Stimulated activated naive B cell treated with anti-CD40 and anti-IgM and Interleukin-4, amounts not matched to agents 10 μg/mL and 1 μg/mL and 100 μg/mL, for 72 hours (primary cell): ENCODE results near the gene SLC35F3.
"Not testable (repeated sequence)": the region's sequence is repeated elsewhere in the genome, so short reads cannot be mapped to it uniquely, and the experiment has no call there.

ENCODE experiments used
- ATAC-seq, 2 donors: fragments of 150-1000 bp; cut with Tn5 transposase; replicated peaks; 2 replicates each; pipeline ENCODE4 v1.10.0; 2021; ENCODE audit warnings: moderate library complexity in 1 of 2
- DNase-seq: peaks from one replicate; pipeline ENCODE4 v3.0.0; 2021
- H3K27ac Mint-ChIP-seq: one replicate; pipeline ENCODE4 v1.8.0; 2022; ENCODE audit warnings: mild to moderate bottlenecking, mixed read lengths
- H3K27me3 Mint-ChIP-seq, 2 donors: one replicate each; pipeline ENCODE4 v1.8.0; 2022; ENCODE audit warnings: mixed read lengths in 2 of 2
- H3K36me3 Mint-ChIP-seq, 2 donors: one replicate each; pipeline ENCODE4 v1.8.0; 2022; ENCODE audit warnings: mixed read lengths in 2 of 2, mild to moderate bottlenecking in 1 of 2
- H3K4me1 Mint-ChIP-seq, 2 donors: one replicate each; pipeline ENCODE4 v1.8.0; 2022; ENCODE audit warnings: mixed read lengths in 2 of 2, mild to moderate bottlenecking in 1 of 2
- H3K4me3 Mint-ChIP-seq, 2 donors: one replicate each; pipeline ENCODE4 v1.8.0; 2022; ENCODE audit warnings: mild to moderate bottlenecking in 2 of 2, mixed read lengths in 2 of 2, moderate library complexity in 1 of 2
- H3K9me3 Mint-ChIP-seq, 2 donors: one replicate each; pipeline ENCODE4 v1.8.0; 2022; ENCODE audit warnings: mixed read lengths in 2 of 2, mild to moderate bottlenecking in 1 of 2

SLC35F3 gene

DNA sequence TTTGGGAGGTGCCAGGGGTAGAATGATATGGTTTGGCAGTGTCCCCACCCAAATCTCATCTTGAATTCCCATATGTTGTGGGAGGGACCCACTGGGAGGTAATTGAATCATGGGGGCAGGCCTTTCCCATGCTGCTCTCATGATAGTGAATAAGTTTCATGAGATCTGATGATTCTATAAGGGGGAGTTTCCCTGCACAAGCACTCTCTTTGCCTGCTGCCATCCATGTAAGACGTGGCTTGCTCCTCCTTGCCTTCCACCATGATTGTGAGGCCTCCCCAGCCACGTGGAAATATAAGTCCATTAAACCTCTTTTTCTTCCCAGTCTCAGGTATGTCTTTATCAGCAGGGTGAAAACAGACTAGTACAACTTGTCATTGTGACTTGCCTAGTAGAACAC is 307.4 kb downstream of the SLC35F3 start:
- Mint-ChIP-seq H3K4me1 (peaks cover 6 to 10% of the 10 kb centered on the region in 2 donors), H3K27me3 (peaks cover 47 to 65% of the 10 kb centered on the region in 2 donors)
- not testable (repeated sequence) for H3K4me3 Mint-ChIP-seq, H3K9me3 Mint-ChIP-seq, DNase-seq, H3K27ac Mint-ChIP-seq, ATAC-seq, H3K36me3 Mint-ChIP-seq

DNA sequence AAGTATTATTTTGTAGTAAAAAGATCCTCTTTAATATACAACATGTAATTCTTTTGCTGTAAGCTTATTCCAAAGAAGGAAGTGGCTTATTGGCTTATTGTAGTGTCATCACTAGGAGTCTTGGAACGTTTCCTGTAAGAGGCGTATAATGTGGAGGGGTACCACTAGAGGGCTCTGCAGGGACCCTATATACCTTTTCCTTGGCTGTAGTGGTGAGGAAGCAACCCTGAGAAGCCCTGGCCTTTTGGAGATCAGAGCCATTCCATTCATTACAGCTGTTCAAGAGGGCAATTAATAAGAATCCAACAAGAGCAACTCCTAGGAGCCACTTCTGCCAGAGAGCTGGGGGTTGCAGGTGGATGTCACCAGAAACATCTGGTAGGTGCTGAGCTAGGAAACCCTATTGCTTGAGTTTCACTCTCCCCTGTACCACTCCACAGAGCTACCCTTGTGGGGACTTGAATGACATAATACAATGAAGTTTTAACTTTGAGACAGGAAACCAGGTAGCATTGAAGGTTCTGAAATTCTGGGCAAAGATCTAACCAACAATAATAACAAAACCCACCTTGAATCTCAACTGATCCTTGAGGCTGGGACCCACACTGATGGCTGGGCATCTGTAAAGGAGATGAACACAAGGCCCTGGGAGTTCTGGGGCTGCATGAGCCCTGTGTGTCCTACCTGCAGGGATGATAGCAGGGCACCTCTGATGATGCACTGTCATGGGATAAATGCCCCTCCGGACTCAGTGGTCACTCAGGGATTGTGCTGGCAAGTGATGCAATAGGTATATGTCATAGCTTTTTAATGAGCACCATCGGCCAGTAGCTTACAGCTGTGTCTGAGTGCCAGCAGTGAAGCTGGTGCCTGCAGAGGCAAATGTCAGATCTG is 308.5 kb downstream of the SLC35F3 start:
- H3K27ac Mint-ChIP-seq = no peak overlapping the region
- peaks cover 49 to 68% of the 10 kb centered on the region in 2 donors for H3K27me3 Mint-ChIP-seq
- no peak overlapping the region for H3K4me3 Mint-ChIP-seq
- peaks cover 3 to 4% of the 10 kb centered on the region in 2 donors for H3K9me3 Mint-ChIP-seq
- DNase-seq (no peak), ATAC-seq (peak; percentile 64 to 69)
- no peaks in the 10 kb centered on the region for H3K36me3 Mint-ChIP-seq
- H3K4me1 Mint-ChIP-seq = peaks cover 6 to 10% of the 10 kb centered on the region in 2 donors

DNA sequence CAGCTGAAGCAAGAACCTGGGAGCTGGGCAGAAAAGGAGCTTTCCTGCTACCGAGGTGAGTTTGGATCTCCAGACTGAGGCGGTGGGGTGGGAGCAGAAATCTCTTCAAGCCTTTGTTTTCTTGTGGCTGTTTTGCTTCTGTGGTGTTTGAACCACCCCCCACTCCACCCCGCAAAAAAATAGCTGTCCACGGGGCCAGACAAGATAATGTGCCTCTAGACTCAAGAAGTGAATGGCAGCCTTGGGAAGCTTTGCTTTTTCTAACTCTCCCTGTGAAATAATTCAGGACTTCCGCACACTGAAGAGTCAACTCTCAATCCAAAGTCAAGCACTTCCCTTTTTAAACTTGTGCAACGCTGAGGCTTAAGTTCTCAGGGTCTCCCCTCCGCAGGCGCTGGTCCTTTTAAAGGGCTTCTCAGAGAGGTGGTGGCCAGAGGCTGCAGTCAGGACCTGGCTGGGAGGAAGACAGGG is 309.2 kb downstream of the SLC35F3 start:
- peaks cover 6 to 10% of the 10 kb centered on the region in 2 donors for H3K4me1 Mint-ChIP-seq
- H3K36me3 Mint-ChIP-seq = no peaks in the 10 kb centered on the region
- H3K4me3 Mint-ChIP-seq = peak overlapping the region; percentile 76 to 84
- DNase-seq = no peak
- no peak overlapping the region for H3K27ac Mint-ChIP-seq
- H3K27me3 Mint-ChIP-seq = peaks cover 49 to 64% of the 10 kb centered on the region in 2 donors
- peak; percentile 30 to 45 for ATAC-seq
- H3K9me3 Mint-ChIP-seq = peaks cover 3 to 4% of the 10 kb centered on the region in 2 donors

DNA sequence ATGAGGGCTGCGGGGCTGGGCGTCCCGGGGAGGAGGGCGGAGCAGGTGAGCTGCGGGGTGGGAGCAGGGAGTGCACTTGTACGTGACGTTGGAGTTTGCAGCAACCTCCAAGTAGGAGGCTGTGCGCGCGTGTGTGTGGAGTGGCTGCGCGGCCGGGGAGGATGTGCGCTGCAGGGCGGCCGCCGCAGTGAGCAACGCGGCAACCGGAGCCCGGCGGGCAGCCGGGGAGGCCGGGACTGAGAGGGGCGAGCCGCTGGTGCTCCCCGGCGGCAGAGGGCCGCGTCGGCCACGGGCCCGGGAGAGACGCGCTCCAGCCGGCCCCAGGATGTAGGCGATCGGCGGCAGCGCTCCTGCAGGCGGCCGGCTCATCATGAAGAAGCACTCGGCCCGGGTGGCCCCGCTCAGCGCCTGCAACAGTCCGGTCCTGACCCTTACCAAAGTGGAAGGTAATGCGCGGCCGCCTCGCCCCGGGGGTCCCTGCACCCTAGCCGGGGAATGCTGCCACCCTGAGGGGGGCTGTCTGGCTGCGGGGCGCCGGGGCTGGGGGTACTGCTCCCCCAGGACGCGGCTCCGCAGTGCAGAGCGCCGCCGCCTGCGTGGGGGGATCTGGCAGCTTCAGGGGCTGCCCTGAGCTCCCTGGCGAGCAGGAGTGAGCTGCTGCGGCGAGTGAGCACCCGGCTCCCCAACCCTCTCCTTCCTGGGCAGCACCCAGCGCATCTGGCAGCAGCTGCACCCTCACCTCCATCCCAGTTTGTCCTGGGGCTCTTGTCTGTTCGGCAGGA is 309.8 kb downstream of the SLC35F3 start:
- no peaks in the 10 kb centered on the region for H3K36me3 Mint-ChIP-seq
- DNase-seq (no peak), ATAC-seq (peak; percentile 57 to 62)
- H3K27me3 Mint-ChIP-seq = peaks cover 48 to 62% of the 10 kb centered on the region in 2 donors
- no peak overlapping the region for H3K27ac Mint-ChIP-seq
- peak overlapping the region; percentile 76 to 84 for H3K4me3 Mint-ChIP-seq
- H3K4me1 Mint-ChIP-seq = peaks cover 6 to 10% of the 10 kb centered on the region in 2 donors
- H3K9me3 Mint-ChIP-seq = peaks cover 3% of the 10 kb centered on the region in 2 donors

DNA sequence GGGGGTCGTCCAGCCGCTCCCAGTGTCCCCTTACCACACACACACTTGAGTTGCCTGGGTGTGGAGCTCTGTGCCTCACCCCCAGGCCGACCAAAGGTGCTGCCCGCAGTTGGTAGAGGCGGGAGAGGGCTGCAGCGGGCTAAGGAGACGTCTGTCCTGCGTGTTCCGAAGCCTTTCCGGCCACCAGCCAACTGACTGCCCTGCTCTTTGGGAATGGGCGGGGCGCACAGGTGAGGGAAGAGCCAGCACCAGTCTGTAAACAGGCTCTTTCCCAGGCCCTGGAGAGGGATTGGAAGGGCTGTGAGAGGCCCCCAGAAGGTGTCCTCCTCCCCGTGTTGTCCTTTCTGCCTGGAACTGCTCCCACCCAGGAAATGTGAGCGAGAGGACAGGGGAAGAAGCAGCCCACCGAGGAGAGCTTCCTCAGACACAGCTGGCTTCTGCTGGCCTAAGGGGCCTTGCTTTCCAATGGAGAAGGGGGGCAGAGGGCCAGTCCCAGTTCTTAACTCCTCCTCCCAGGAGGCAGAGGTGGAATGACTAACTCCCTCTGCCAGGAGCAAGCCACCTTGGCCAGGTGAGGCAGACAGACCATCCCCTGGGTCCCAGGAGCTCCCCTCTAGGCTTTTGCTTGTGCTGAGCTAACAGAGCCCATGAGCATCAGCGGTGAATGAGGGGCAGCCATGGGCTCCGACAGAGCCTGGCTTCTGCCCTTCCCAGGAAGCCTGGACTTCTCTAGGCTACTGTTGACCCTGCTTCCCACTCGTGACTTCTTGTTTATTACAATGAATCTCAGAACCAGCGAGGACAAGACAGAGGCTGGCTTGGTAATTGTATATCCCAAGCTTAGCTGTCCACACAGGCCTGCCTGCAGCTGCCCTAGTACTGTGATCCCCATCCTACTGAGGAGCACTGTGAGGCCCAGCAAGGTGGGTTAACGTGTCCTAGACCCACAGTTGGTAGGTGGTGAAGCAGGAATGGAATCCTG is 310.7 kb downstream of the SLC35F3 start:
- ATAC-seq (no peak), DNase-seq (no peak)
- Mint-ChIP-seq H3K36me3 (no peaks in the 10 kb centered on the region), H3K9me3 (peaks cover 0 to under 1% of the 10 kb centered on the region in 2 donors), H3K27ac (no peak overlapping the region), H3K4me1 (peaks cover 6 to 10% of the 10 kb centered on the region in 2 donors), H3K4me3 (peak overlapping the region; percentile 49 to 54), H3K27me3 (peaks cover 42 to 58% of the 10 kb centered on the region in 2 donors)

DNA sequence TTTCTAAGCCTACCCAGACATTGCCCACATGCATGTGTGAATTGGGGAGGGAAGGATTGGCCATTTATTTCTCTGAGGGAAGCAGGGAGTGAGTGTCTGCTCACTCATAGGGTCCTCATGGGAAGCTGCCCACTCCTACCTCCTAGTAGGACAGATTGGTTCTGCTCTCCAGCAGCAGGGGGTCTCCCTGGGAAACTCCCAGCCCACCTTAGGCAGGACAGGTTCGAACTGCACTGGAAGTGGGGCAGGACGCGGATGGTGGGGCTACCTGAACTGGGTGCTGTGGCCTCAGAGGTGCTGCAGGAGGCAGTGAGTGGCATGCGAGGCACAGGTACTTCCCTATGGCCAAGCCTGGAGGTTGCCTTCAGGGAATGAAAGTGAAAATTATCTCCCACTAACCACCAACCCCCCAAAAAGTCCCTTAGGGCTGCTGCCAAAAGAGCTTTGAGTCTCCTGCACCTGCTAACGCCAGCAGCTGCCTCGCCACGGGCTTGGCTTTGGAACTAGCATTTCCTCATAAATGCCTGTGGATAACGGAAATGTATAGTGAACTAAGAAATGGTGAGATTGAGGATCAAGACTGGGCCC is 311.7 kb downstream of the SLC35F3 start:
- Mint-ChIP-seq H3K27me3 (peaks cover 38 to 52% of the 10 kb centered on the region in 2 donors), H3K4me3 (no peak overlapping the region), H3K27ac (no peak overlapping the region), H3K36me3 (no peaks in the 10 kb centered on the region), H3K9me3 (no peaks in the 10 kb centered on the region), H3K4me1 (peaks cover 6 to 10% of the 10 kb centered on the region in 2 donors)
- ATAC-seq (peak in 1 of 2 donors; percentile 50), DNase-seq (no peak)

DNA sequence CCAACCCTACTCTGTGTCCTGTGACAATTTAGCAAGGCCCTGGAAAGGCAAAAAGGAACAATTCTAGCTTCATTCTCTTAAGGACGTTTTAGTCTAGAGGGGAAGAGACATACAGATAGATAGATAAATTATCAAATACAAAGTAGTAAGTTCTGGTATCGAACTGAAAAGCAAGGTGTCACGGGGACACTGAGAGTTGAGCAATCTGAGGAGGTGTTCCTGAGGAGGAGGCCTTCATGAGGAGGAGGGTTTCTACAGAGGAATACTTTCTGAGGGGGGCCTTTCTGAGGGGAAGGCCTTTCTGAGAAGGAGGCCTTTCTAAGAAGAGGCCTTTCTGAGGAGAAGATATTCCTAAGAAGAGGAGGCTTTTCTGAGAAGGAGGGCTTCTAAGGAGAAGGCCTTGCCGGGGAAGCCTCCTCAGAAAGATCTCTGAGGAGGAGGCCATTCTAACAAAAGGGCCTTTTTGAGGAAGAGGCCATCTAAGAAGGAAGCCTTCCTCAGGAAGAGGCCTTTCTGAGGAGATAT is 312.9 kb downstream of the SLC35F3 start:
- Mint-ChIP-seq H3K4me1 (peaks cover 6 to 10% of the 10 kb centered on the region in 2 donors), H3K9me3 (no peaks in the 10 kb centered on the region), H3K4me3 (no peak overlapping the region), H3K27me3 (peaks cover 27 to 42% of the 10 kb centered on the region in 2 donors), H3K27ac (no peak overlapping the region), H3K36me3 (no peaks in the 10 kb centered on the region)
- DNase-seq (no peak), ATAC-seq (no peak)

DNA sequence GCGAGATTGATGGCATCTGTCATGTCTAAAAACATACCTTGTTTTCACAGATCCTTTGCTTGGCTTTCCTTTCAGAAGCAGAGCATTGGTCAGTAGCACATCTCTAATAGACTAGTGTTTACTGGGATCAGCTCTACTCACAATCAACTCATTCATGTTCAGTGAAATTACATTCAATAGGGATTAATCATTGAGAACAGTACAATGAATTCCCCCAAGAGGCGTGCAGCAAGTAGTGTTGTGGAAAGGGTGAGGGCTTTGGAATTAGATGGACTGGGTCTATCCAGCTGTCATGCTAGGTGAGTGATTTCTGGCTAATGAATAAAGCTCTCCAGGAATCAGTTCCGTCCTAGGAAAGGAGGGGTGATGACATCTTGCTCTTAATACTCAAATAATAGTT is 313.6 kb downstream of the SLC35F3 start:
- H3K27ac Mint-ChIP-seq = no peak overlapping the region
- H3K4me3 Mint-ChIP-seq = no peak overlapping the region
- no peaks in the 10 kb centered on the region for H3K9me3 Mint-ChIP-seq
- no peaks in the 10 kb centered on the region for H3K36me3 Mint-ChIP-seq
- no peak for DNase-seq
- ATAC-seq = no peak
- H3K27me3 Mint-ChIP-seq = peaks cover 24 to 38% of the 10 kb centered on the region in 2 donors
- peaks cover 6% of the 10 kb centered on the region in 2 donors for H3K4me1 Mint-ChIP-seq

DNA sequence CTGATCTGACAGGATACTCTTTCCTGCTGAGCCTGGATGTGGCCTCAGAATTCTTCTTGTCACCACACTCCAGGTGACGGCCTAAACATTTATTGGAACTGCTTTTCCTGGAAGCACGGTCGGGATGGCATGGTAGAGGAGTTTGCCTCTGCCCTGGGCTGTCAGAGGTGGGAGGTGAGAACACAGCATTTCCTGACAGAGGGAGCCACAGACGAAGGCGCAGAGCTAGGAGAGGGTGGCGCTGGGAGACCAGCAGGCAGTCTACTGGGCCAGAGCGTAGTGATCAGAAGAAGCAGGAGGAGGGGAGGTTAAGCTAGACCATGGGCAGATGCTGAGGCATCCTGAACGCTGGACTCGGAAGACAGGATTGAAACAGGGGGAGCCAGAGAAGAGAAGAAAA is 315.2 kb downstream of the SLC35F3 start:
- H3K4me1 Mint-ChIP-seq = peaks cover 0 to 2% of the 10 kb centered on the region in 2 donors
- H3K9me3 Mint-ChIP-seq = no peaks in the 10 kb centered on the region
- H3K4me3 Mint-ChIP-seq = no peak overlapping the region
- H3K36me3 Mint-ChIP-seq = no peaks in the 10 kb centered on the region
- no peak overlapping the region for H3K27ac Mint-ChIP-seq
- H3K27me3 Mint-ChIP-seq = peaks cover 16 to 25% of the 10 kb centered on the region in 2 donors
- ATAC-seq (no peak), DNase-seq (no peak)

DNA sequence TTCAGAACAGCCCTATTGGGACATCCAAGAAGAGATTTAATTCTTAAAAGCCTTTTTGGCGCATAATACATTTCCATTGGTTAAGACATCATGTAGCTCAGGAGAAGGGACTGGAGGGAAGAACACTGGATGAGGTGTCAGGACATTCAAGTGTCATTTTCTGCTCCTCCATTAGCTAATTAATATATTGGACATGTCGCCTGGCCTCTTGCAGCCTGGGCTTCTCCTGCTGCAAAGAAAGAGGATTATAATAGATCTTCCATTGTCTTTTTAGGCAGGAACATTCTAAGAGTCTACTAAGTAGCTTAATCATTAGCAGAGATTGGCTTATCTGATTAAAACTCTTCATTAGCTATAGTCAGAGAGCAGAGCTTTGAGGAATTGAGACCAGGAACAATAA is 317.1 kb downstream of the SLC35F3 start:
- ATAC-seq = no peak
- Mint-ChIP-seq H3K27ac (no peak overlapping the region), H3K4me1 (no peaks in the 10 kb centered on the region)

DNA sequence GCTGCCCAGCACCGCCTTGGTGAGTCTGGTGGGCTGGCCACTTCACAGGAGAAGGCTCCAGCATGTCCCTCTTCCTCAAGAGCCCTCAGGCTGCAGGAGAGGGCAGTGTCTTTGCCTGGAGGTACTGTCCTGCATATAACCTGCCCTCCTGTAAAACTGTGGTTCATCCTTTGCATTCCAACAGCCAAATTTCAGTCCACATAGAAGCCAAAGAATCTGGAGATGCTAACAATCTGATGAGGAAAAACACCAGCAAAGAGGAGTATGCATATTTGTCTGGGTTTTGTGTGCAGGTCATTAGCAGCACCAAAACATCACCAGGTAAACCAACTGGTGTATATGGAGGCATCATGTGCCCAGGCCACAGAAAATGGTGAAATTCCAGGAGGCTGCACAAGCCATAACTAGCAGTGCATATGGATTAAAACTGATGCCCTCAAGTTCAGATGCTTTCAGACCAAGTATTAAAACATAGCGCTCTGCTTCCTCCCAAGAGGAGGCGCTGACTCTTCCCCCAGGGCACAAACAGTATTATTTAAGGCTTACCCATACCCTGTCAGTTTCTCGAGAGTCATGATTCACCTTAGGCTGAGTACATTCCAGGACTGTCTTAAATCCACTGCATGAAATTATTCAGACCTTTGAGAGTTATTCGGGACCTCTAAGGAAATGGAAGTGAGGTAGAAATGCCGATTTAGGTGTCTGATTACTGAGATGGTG is 318.2 kb downstream of the SLC35F3 start:
- H3K9me3 Mint-ChIP-seq = no peaks in the 10 kb centered on the region
- H3K4me3 Mint-ChIP-seq = no peak overlapping the region
- H3K27ac Mint-ChIP-seq = no peak overlapping the region
- no peaks in the 10 kb centered on the region for H3K4me1 Mint-ChIP-seq
- H3K36me3 Mint-ChIP-seq = no peaks in the 10 kb centered on the region
- ATAC-seq (no peak), DNase-seq (no peak)
- H3K27me3 Mint-ChIP-seq = peaks cover 5 to 6% of the 10 kb centered on the region in 2 donors

More for the DNA sequence above, 317.1 kb downstream of the SLC35F3 start:
- peaks cover 5 to 6% of the 10 kb centered on the region in 2 donors for H3K27me3 Mint-ChIP-seq
- no peak for DNase-seq
- H3K9me3 Mint-ChIP-seq = no peaks in the 10 kb centered on the region
- no peaks in the 10 kb centered on the region for H3K36me3 Mint-ChIP-seq
- H3K4me3 Mint-ChIP-seq = no peak overlapping the region

DNA sequence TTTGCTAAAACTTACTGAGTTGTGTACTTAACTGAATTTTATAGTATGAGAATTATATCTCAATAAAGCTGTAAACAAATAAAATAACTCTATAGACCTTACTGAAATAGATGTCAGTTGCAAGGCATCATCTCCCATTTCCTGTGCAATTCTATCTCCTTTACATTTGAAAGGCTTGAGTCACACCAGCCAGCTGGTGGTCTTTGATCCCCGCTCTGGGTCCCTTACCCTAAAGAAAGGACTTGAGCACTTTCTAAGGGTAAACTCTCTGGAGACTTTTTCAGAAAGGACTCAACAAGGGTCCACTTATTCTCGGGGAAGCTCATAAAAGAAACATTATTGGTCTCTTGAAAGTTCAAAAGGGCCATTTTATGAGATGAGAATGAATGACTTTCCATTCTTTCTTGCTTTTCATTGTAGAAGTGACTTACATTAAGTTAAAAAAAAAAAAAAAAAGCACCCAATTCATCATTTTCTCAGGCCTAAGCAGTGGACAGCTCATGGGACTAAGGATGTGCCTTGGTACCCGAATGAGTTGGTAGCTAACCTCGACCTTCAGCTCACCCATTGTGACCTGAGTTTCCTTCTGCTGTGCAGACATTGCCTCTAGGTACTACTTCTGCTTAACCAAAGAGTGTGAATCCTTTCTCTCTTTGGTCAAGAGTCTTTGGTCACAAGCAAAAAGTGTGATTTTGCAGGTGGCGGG is 321.8 kb downstream of the SLC35F3 start:
- no peaks in the 10 kb centered on the region for H3K36me3 Mint-ChIP-seq
- peak; percentile 94 for ATAC-seq
- peaks cover 5 to 8% of the 10 kb centered on the region in 2 donors for H3K4me1 Mint-ChIP-seq
- peak; percentile 17 for DNase-seq
- H3K27me3 Mint-ChIP-seq = peaks cover 21 to 28% of the 10 kb centered on the region in 2 donors
- H3K27ac Mint-ChIP-seq = no peak overlapping the region
- no peak overlapping the region for H3K4me3 Mint-ChIP-seq
- H3K9me3 Mint-ChIP-seq = no peaks in the 10 kb centered on the region
